NCI-H1105 (cell line): ENCODE measurements around the gene CACNA1G.

ENCODE experiments used
- DNase-seq: peaks from one replicate; lab custom pipeline; 2025; lab: John Stamatoyannopoulos, UW

Gene CACNA1G

DNA sequence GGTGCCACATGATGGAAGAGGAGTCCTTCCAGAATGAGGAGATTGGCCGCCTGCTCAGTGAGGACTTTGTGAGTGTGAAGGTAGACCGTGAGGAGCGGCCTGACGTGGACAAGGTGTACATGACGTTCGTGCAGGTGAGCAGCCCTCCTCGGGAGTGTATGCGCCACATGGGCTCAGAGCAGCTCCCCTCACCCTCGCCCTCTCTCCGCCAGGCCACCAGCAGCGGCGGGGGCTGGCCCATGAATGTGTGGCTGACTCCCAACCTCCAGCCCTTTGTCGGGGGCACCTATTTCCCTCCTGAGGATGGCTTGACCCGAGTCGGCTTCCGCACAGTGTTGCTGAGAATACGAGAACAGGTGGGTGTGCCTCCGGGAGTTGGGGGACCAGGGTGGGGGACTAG is 11.7 kb upstream of the CACNA1G start:
- no peak for DNase-seq

DNA sequence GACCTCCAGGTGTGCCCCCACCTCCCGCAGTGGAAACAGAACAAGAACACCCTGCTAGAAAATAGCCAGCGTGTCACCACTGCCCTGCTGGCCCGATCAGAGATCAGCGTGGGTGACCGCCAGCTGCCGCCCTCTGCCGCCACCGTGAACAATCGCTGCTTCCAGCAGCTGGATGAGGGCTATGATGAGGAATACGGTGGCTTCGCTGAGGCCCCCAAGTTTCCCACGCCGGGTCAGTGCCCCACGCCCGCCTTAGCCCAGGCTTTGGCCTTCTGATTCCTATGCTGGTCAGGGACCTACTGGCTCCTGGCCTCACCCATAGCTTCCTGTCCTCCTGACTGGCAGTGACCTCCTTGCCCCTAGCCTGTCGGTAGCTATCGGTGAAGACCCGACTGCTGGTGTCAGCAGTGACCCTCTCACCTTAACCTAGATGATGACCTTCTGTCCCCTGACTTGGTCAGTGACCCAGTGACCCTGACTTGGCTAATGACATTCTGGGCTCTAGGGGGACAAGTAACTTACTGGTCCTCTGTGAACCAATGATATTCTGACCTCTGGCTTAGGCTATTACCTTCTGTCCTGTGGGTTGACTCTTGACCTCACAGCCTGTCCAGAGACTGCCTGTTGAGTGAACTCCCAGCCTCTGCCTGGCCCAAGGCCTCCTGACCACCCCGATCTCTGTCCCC is 11.1 kb upstream of the CACNA1G start:
- no peak for DNase-seq

DNA sequence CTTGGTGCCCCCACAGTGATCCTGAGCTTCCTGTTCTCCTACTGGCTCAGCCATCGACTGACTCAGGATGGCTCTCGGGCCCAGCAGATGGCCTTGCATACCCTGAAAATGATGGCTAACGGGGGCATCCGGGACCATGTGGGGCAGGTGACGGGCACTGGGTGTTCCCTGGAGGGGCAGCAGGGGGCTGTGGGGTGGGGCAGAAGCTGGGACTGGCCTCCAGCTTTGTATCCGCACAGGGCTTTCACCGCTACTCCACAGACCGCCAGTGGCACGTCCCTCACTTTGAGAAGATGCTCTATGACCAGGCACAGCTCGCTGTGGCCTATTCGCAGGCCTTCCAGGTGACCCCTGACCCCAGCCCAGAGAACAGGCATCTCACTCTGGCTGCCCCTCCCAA is 10.5 kb upstream of the CACNA1G start:
- no peak for DNase-seq

DNA sequence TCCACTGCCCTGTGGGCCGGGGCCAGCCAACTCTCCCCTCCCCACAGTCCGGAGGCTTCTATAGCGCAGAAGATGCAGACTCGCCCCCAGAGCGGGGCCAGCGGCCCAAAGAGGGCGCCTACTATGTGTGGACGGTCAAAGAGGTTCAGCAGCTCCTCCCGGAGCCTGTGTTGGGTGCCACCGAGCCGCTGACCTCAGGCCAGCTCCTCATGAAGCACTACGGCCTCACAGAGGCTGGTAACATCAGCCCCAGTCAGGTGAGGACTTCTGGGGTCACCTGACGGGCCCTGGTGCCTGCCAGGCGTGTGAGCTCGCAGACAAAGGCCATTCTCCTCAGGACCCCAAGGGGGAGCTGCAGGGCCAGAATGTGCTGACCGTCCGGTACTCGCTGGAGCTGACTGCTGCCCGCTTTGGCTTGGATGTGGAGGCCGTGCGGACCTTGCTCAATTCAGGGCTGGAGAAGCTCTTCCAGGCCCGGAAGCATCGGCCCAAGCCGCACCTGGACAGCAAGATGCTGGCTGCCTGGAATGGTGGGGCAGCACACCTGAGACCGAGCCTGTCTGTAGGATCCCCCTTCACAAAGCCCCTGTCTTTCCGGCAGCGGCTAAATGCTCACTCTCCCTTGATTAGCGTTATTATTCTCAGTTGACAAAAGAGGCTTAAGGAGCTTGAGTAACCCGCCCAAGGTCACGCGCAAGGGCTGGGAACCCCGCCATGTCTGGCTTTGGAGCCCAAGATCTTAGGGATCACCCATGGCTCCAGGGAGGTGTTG is 9.7 kb upstream of the CACNA1G start:
- no peak for DNase-seq

DNA sequence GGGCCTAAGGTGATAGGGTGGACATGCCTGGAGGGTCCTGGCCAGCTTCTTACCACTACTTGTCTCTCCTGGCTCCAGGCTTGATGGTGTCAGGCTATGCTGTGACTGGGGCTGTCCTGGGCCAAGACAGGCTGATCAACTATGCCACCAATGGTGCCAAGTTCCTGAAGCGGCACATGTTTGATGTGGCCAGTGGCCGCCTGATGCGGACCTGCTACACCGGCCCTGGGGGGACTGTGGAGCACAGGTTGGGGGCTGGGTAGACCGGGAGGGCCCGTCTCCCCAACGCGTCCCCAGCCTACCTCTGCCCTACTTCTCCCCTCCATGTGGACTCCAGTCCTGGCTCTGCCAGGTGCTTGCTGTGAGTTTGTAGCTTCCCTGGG is 9.1 kb upstream of the CACNA1G start:
- no peak for DNase-seq

DNA sequence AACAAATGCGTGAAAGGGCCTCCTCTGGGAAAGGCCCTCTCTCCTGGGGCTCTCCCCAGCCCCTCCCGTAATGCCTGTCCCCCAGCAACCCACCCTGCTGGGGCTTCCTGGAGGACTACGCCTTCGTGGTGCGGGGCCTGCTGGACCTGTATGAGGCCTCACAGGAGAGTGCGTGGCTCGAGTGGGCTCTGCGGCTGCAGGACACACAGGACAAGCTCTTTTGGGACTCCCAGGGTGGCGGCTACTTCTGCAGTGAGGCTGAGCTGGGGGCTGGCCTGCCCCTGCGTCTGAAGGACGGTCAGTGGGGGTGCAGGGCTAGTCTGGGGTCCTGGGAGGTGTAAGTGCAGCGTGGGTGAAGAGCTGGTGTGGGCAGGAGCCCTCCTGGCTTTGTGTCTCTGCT is 8.6 kb upstream of the CACNA1G start:
- DNase-seq = no peak

DNA sequence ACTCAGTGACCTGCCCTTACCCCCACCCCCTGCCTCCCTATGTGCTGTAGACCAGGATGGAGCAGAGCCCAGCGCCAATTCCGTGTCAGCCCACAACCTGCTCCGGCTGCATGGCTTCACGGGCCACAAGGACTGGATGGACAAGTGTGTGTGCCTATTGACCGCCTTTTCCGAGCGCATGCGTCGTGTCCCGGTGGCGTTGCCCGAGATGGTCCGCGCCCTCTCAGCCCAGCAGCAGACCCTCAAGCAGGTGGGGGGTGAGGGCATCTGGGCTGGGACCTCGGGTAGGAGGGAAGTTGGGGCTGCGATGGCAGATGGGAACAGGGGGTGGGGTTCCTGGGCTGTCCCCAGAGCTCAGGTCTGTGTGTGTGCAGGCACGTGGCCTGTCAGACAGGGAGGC is 6.3 kb upstream of the CACNA1G start:
- no peak for DNase-seq

DNA sequence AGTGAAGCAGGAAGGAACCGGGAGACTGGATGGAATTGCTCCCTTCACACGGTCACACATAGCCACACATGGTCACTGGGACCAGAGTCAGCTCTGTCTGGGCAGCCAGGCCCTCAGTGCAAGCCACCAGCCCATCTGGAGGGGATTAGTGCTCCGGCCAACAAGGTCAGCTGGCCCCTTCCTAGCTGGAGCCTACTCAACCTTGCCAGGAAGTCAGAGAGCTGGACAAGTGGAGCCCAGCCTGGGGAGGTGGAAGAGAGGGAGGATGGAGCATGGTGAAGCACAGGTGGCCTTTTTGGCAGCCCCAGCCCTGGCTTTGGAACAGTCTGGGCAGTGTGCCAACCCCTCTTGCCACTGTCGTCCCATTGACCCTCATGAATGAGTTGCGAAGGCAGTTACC is 3.7 kb upstream of the CACNA1G start:
- DNase-seq = peak; percentile 82

DNA sequence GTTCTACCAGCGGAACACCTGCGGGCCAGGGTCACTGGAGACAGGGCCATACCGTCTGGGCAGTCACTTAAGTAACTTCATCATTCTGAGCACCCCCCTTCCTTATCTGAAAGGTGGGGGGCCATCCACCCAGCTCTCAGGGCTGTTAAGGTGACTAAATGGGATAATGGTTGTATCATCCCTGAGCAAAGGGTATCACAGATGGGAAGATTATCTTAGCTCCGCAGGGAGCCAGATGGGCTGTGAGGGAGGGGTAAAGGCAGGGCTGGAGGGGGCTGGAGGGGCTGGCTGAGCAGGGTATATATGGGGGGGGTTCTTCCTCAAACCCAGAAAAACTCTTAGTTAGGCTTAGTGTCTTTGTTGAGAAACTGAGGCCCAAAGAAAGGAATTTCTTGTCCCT is 2.9 kb upstream of the CACNA1G start:
- DNase-seq = no peak

DNA sequence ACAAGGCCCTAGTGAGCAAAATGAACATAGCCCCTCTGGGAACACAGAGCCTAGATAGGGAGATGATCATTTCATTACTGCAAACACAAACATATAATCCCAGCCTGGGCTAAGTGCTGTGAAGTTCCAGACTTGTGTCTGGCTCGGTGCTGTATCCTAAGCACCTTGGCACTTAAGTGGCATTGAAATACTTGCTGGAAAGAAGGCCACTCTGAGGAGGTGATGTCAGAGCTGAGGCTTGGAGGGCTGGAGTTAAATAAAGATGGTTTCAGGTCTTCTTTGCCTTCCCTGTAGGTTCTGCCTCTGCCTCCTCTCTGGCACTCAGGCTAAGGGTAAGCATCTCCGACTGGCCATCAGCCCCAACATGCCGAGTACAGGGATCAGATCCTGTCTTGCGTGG is 2.4 kb upstream of the CACNA1G start:
- DNase-seq = no peak

DNA sequence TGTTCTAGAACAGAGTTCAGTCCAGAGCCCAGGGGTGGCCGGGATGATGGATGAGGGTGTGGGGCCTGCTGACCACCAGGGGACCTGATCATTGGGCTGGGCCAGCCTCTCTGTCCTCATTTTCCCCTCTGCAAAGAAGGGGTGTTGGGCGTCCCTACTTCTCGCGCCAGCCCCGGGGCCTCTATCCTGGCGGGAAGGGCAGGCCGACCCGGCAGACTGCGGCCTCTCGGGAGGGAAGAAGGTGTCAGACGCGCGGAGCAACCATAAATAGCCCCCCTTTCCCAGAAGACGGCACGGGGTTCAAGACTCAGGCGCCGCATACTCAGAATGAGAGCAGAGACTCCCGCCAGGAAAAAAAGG is 2.0 kb upstream of the CACNA1G start:
- DNase-seq = no peak

DNA sequence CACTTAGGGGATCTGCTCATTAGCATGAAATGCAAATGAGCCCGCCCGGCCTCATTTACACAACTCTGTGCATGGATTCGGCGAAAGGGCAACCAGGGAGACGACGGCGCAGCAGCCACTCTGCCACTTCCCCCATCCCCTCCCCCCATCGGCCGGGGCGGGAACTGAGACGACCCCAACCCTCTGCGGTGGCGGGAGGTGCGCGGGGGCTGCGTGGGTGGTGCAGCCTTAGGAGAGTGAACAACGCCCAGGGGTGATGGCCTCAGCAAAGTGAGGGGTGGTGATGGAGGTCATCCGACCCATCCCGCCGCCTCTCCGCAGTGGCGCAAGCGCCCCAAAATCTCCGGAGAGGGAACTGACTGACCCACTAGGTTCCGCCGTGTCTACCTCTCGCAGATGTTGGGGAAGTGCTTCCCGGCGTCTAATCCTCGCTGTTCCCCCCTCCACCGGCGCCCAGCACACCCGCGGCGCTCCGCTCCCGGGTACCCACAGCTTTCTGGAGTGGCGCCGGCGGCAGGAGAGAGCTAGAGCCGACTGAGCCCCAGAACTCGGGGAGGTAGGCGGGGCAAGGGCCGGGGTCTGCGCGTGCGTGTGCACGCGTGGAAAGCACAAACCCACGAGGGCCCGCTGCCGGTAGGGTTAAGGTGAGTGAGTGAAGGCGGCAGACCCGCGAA is 1.4 kb upstream of the CACNA1G start:
- DNase-seq = no peak

DNA sequence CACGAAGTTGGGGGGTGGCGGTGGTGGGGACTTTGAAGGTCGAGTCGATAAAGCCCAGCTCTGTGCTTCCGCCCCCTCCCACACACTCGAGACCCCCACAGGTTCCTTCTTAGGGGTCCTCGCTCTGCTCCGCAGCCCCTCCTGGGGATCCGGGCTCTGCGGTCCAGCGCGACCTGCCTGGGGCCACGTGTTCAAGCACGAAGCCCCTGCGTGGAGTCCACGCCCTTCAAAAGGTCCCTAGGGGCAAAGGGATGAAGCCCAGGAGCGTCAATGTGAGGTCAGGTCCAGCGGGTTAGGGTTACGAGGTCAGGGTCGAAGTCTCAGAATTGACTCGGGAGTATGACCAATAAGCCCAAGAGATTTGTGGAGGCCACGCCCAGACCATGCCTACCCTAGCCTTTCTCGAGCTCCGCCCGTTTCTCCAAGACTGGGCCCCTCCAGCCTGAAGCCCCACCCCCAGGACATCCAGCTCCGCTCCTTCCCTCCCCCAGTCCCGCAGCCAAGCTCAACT is 786 bp upstream of the CACNA1G start:
- no peak for DNase-seq

DNA sequence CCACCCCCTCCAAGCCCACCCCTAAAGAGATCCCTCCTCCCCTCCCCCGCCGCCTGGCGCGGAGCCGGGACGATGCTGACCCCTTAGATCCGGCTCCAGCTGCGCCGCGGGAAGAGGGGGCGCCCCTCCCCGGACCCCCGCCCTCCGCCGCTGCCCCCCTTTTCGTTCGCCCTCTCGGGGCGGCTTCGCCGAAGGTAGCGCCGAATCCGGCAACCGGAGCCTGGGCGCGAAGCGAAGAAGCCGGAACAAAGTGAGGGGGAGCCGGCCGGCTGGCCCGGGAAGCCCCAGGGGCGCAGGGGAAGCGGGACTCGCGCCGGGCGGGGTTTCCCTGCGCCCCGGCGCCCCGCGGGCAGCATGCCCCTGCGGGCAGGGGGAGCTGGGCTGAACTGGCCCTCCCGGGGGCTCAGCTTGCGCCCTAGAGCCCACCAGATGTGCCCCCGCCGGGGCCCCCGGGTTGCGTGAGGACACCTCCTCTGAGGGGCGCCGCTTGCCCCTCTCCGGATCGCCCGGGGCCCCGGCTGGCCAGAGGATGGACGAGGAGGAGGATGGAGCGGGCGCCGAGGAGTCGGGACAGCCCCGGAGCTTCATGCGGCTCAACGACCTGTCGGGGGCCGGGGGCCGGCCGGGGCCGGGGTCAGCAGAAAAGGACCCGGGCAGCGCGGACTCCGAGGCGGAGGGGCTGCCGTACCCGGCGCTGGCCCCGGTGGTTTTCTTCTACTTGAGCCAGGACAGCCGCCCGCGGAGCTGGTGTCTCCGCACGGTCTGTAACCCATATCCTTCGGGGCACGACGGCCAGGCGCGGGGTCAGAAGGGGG is 623 bp downstream of the CACNA1G start:
- no peak for DNase-seq

DNA sequence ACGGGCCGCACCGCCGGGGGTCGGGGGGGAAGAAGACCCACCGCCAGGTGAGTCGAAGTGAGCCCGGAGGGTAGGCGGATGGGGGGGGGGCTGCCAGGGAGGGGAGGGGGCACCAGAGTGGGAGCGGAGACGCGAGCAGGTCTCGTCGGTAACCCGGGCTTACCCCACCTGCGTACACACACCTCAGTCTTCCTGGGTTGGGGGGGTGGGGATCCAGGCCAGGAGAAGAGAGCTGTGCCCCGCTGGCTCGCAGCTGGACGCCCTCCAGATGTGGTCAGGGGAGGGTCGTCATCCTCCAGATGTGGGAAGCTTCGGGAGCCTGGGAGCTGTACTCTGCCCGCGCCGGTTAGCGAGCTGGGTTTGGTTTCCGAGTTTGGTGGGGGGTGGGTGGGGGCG is 1.2 kb downstream of the CACNA1G start:
- no peak for DNase-seq

DNA sequence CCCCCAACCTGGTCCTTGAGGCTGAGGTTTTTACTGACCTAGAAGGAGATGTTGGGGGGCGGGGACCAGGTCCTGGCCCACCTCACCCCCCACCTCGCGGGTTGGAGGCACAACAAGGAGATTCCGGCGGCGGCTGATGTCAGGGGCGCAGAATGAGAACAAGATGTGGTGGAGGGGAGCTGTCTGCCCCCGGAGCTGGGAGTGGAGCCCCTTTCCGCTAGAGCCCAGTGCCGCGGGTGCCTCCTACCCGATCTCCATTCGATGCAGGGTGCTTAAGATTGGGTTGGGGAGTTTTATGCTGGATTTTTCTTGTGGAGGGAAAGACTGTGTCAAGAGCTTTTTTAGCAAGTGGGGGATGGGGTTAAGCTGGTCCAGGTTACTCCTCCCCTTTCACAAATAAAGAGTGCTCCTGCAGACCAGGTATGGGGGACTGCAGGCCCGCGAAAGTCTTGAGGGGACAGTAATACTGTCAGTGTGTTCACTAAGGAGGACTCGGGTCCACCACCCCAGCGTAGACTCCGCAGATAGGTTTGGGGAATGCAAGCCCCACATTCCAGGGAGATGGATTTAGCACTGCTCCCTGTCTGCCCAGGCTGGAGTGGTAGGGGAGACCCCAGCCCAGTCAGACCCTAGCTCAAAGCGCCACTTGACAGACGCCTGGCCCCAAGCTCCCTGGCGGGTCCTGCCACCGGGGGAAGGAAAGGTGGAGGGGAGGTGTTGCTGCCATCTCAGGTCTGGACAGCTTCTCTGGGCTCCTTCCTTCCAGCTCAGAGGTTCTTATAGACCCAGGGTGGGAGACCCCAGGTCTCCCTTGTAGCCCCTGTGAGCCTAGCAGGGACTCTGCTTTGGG is 2.0 kb downstream of the CACNA1G start:
- DNase-seq = no peak

DNA sequence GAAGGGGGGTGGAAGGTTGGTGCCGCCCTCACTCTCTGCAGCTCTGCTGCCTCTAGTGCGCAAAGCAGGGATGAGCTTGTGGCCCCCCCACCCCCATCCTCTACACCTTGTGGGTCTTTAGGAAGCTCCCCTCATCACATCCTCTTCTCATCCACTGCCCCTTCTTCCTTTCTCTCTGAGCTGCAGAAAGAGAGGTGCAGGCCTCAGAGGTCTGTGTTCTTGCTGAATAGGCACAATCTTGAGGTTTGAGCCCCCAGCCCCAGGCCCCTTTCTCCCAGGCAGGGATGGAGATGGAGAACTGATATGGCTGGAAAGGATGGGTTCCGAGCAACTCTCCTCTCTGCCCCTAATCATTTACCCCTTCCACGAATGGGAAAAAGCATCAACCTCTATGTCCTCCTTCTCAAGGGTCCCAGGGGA is 2.6 kb downstream of the CACNA1G start:
- no peak for DNase-seq

DNA sequence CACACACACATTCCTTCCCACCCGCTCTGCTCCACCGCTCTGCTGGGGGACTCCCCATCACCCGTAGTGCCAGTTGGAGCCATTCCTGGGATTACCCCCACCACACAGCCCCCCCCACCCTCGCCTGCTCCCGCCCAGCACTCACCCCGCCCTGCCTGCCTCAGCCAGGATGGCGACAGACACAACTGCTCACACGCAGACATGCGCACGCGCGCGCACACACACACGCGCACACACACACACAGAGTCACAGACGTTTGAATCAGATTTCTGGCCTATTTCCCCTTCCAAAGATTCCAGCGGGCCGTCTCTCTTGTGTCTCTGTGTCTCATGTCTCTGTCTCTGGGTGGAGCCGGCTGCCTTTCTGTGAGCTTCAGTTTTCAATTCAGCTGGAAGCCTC is 4.4 kb downstream of the CACNA1G start:
- no peak for DNase-seq

DNA sequence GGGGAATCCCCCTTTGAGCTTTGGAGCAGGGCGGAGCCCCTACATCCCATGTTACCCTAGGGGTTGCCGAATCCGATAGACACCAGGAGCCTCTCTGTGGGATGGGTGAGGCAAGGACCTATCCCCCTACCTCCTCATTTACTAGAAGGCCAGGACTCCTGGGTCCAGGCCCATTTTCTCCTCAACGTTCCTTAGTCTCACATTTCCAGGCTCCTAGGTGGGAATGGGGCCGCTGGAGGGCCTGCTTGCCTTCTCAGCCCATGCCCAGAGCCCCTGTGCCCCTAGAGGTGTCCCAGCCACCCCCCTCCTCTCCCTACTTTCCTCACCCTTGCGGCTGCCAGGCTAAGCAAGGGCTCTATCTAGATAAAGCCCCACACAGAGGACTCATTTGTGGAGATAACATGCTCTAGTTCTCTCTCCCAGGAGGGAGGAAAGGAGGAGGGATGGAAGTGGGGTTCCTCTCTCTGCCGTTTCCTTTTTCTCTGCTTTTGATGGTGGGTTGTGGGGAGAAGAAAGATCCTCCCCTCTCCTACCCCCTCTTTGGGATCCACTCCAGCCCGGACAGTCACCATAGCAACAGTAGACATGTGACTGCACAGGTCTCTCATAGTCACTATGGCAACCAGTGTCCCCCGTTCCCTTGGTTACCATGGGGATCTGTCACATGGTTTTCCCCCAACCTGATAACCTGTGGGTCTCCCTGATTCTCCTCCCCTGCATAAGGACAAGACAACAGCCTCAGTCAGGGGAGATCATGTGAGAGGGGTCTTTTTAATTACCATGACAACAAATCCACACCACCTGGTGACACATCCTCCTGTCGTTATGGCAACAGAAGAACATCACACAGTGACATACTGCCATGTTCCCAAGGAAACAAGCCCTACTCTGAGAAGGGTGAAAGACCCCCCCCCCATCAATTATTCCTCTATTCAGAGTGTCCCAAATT is 5.2 kb downstream of the CACNA1G start:
- DNase-seq = peak; percentile 86

DNA sequence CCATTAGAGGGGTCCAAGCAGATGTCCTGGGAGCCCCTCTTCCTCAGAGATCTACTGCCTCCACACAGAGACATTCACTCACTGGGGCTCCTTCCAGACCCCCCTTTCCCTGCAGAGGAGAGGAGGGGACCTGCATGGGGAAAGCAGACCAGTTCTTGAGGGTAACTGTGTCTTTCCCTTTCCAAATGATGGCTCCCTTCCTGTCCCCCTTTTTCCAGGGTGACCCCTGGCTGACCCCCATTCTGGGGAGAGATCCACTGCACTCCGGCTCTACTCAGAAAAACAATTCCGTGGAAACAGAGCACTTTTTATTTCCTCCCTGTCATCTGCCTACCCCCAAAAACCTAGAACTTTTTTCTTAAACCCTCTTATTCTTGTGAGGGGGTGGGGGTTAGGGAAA is 6.4 kb downstream of the CACNA1G start:
- no peak for DNase-seq
